Stimulated activated CD4-positive, alpha-beta T cell treated with anti-CD3 and anti-CD28 coated beads, Interleukin-1b, Interleukin-23, amount 100 ng/mL, for 4 hours (primary cell): ENCODE measurements around the gene USP47.

Experiments
- DNase-seq, 2 donors: peaks; one replicate each; pipeline ENCODE4 v3.0.0-alpha.2; 2020; ENCODE audit warnings: low read depth in 2 of 2

USP47 gene

DNA sequence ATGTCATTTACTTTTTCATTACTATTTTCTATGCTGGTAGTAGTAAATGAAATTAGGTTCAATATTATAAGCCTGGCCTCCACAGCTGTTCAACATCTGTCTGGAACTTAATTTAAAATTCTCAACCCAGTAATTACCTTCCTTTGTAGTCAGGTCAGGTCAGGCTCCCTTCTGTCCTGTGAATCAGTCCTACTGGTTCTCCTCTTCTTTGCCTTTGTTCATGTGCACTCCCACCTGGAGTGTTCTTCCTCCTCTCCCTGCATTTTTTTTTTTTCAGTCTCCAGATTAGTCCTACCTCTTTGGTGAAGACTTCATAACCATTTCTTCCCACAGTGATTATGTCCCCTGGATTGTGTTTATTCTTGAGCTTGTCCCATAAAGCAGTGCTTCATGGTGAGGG is 98.8 kb downstream of the USP47 start:
- no peak for DNase-seq

DNA sequence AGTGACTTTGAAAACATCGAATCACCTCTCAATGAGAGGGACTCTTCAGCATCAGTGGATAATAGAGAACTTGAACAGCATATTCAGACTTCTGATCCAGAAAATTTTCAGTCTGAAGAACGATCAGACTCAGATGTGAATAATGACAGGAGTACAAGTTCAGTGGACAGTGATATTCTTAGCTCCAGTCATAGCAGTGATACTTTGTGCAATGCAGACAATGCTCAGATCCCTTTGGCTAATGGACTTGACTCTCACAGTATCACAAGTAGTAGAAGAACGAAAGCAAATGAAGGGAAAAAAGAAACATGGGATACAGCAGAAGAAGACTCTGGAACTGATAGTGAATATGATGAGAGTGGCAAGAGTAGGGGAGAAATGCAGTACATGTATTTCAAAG is 100.9 kb downstream of the USP47 start:
- DNase-seq: no peak

- DNase-seq: no peak
These were observed 102.7 kb downstream of the USP47 start for GRCh38 chr11:11944444-11944843.

DNA sequence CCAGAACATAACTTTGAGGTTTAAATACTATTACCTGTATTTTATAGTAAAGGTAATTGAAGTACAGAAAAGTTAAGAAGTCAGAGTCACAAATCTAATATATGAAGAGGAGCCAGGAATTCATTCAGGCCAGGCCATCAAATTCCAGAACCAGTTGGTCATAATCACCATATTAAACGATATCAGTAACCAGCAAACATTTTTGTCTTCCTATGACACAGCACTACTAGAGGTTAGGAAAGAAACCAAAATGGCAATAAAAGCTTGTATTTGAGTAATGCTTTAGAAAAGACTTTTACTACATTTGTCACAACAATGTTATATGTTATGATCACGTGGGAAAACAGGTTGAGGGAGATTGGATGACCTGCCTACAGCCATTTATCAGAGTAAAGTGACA is 104.4 kb downstream of the USP47 start:
- no peak for DNase-seq

GRCh38 chr11:11946878-11947277 is 105.1 kb downstream of the USP47 start:
- DNase-seq: no peak

- DNase-seq: no peak
These were observed 106.1 kb downstream of the USP47 start for GRCh38 chr11:11947825-11948224.

DNA sequence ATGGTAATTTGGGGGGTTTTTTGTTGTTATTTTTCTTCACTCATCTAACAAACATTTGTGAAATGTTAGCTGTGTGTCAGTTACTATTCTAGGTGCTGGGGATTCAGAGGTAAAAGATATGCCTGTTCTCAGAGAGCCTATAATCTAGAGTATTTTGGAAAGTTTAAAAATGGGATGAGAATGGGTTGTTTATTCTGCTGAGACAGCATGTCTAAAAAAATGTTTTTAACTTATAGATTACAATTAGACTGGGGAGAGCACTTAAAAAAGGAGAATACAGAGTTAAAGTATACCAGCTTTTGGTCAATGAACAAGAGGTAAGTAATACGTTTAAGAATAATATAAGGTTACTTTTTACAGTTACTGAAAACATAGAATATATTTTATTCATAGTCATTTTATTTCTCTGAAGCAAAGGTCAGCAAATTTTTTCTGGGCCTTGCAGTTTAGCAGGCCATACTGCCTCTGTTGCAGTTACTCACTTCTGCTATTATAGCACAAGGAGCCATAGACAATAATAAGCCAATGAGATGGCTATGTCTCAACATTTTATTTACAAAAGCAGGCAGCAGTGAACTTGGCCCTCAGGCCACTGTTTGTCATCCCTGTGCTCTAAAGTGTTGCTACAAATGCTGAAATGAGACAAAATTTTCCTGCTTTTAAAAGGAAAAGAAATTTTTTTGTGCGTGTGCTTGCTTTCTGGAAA is 106.6 kb downstream of the USP47 start:
- no peak for DNase-seq

GRCh38 chr11:11949482-11949881 is 107.7 kb downstream of the USP47 start:
- DNase-seq: no peak

DNA sequence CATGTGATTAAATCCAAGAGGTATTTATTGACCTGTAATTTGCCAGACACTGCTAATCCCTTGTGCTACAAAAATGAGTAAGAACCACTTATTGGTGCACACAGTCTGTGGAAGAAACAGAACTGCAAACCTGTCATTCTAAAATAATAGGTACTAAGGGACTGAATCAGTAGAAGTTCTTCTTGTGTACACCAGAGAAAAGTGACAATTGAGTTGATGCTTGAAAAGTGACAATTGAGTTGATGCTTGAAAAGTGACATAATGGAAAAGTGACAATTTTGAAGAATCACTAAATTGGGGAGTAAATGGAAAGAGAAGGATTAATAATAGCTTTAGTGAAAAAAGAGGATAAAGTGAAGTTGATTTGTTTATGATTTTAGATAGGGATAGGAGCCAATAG is 110.3 kb downstream of the USP47 start:
- DNase-seq: no peak

GRCh38 chr11:11956006-11956405 is 114.2 kb downstream of the USP47 start:
- no peak for DNase-seq

- no peak for DNase-seq
These were observed 116.8 kb downstream of the USP47 start for GRCh38 chr11:11958403-11959231.

GRCh38 chr11:11959601-11960000 is 117.8 kb downstream of the USP47 start:
- no peak for DNase-seq

- DNase-seq: no peak
These were observed 118.9 kb downstream of the USP47 start for GRCh38 chr11:11960687-11961086.

GRCh38 chr11:11961399-11962028 is 119.7 kb downstream of the USP47 start:
- no peak for DNase-seq

GRCh38 chr11:11963067-11963466 is 121.3 kb downstream of the USP47 start:
- no peak for DNase-seq

DNA sequence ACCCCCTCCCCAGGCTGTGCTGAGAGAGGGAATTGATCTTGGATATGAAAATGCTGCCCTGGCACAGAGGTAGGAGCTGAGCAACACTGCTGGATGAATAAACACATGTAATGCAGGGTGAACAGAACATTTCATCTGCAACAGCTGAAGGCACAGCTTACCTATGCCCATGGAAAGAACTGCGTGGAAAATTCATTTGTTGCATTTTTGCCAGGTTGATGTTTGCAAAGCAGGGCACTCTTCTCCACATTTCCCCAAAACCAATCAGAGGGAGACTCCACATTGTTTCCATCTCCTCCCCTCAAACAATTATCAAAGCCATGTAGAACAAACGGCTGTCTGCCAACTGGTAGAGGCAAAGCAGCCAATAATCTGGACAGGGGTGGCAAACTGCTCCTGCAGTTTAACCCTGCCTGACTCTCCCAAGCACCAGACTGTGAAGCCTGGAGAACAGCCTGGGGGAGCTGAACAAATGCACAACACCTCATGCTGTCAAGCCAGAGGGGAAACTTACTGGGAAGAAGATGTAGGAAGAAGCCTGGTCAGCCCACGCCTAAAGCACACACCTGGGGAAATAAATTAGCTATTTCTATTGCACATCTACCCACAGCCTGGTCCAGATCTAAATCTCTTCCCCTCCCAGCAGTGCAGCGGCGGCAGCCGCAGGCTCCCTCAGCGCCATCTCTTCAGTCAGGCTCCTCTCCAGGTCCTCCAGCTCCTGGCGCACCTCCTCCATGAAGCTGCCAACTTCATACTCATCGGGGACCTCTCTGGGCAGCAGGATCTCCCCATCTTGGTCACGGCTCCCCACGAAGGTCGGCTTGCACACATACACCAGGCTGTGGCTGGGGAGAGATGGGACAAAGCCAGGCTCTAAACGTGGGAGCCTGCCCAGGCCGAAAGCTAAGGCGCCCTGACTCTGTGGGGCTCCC is 122.3 kb downstream of the USP47 start:
- DNase-seq: no peak

- DNase-seq: no peak
These were observed 123.0 kb downstream of the USP47 start for GRCh38 chr11:11964774-11965150.

DNA sequence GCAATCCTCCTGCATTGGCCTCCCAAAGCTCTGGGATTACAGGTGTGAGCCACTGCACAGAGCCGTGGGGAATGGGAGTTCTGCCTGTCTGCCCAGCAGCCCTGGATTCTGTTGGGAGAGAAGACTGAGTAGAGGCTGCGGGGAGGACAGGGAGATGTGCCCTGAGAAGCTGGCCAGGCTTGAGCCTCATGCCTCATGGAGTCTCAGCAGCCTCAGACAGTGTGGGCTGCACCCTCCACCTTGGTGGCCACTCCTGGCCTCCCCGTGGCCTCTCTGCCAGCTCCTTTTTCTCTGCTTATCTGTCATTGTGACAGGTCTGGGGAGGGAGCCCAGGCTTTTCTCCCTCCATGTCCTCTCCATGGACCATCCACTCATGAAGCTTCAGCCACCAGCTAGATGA is 123.4 kb downstream of the USP47 start:
- no peak for DNase-seq

DNA sequence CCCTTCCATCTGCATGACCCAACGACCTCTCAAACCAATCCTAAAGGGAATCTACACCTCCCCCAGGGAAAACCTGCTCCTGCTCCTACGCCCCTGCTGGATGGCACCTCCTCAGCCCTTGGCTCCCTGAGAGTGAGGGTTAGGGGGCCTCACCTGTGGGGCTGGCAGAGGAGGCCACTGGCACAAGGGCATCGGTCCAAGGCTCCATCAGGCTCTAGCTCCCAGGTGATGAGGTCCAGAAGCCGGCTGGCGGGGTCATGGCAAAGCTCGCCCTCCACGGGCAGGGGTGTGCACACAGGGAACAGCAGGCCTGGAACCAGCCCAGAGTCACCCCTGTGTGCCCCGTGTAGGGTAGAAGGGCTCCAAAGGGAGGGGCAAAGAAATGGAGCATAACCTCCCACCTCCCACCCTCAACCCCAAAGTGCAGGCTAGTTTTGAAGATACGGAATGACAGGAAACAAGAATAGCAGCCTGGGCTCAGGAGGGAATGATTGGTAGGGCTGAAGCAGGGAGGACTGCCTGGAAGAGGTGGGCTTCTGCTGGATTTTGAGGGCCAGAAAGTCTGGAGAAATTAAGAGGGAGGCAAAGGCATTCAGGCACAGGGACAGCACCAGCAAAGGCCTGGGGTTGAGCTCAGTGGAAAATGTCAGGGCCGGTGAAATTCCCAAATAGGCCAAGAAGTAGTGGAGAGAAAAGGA is 124.0 kb downstream of the USP47 start:
- no peak for DNase-seq

DNA sequence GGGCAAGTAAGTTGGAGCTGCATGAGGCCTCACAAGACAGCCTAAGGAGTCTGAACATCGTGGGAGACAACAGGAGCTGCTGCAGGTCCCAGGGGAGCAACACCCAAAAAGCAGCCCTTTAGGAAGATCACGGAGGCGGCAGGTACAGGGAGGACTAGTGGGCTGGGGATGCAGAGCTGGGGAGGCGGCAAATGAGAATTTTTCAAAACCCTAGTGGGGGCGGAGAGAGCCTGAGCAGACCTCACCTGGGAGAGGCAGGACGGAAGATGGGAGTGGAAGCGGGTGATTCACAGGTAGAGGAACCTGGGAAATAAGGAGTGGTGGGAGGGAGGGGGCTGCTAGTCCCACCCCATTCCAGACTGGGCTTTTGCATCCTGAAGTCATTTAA is 124.6 kb downstream of the USP47 start:
- no peak for DNase-seq
